RPMI8226 (cell line): ENCODE measurements around the gene PRDM4.

Source experiments
- DNase-seq: peaks from one replicate; pipeline ENCODE4 v3.0.0-alpha.2; 2015

The PRDM4 gene

DNA sequence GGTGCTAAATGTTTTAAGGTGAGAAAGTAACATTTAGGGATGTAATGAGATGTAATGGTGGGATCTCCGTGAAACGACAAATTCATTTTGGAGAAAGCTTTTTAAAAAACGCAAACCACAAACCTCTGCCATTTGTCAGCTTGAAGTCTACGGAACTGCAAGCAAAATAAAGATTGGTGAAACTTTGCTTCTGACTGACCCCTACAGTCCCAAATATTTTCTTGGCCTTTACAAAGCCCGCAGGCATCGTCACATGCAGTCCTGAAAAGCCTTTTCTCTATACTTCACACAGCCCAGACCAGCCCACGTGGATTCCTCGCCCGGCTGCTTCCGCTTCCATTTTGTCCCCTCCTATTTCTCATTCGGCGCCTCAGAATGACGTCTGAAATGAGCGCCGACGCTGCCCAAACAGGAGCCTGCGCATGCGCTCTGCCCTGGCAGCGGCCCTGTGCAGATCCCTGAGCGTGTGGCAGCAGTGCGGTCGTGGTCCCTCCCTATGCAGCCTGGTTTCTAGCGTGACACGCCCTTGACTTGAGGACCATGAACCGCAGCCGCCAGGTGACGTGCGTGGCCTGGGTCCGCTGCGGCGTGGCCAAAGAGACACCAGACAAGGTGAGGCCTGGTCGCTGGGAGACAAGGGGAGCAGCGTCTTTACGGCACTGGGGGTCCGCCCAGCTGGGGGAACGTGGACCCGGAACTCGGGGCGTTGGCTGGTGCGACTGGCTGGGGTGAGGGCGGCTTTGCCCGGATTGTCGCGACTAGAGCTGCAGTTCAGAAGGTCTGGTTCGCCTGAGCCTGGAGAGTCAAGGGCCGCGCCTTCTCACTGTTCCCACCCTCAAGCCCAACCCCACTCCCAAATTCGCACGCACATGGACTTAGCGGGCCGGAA is 75.3 kb downstream of the PRDM4 start, which contains the start of gene PWP1:
Gene PWP1 (plus strand): TSS at position 440 of the 889 bp plus-strand sequence. CDS start 101 bp downstream, at position 541.
- DNase-seq, result peak; percentile 98

- peak; percentile 39 for DNase-seq
Observed at GRCh38 chr12:107684990-107685359, 76.0 kb downstream of the PRDM4 start.

GRCh38 chr12:107684029-107684795 is 76.7 kb downstream of the PRDM4 start:
- DNase-seq, result no peak
